SK-N-MC (cell line): Measurements from ENCODE around the gene MNAT1.

Experiments
- EZH2 ChIP-seq: fragments of 200-600 bp; sonication (generic); IDR thresholded peaks from one replicate; pipeline ENCODE4 v1.6.1; 2017; ENCODE audit warnings: antibody characterized with exemption
- FOXP2 ChIP-seq: optimal IDR thresholded peaks from 2 replicates; pipeline ENCODE3; 2011; ENCODE audit warnings: mild to moderate bottlenecking, moderate library complexity; ENCODE audit not compliant: insufficient read depth; ENCODE audit errors: extremely low read length, control extremely low read depth
- POLR2AphosphoS5 ChIP-seq: IDR thresholded peaks from 2 replicates; pipeline ENCODE4 v1.6.1; 2012; ENCODE audit warnings: mild to moderate bottlenecking, low read depth, low read length, borderline replicate concordance

GRCh38 chr14:60867503-60868172 lies 133.1 kb downstream of the MNAT1 start:
- TF ChIP-seq POLR2AphosphoS5 (no peak), EZH2 (no peak), FOXP2 (no peak)
